ENCODE measurements around the gene WTIP.
"Not testable (repeated sequence)": the region's sequence is repeated elsewhere in the genome, so short reads cannot be mapped to it uniquely, and the experiment has no call there.

The WTIP gene

GRCh38 chr19:34478496-34478895 is 3.1 kb upstream of the WTIP start:
- not testable (repeated sequence) for DNase-seq (ENCODE audit: low read depth in 3 of 3, low spot score in 1 of 3)

- no peak for DNase-seq (ENCODE audit: low read depth in 3 of 3, low spot score in 1 of 3)
Observed at GRCh38 chr19:34479396-34479795, 2.2 kb upstream of the WTIP start.

- no peak for DNase-seq (ENCODE audit: low read depth in 3 of 3, low spot score in 1 of 3)
Observed at GRCh38 chr19:34480491-34480890, 1.1 kb upstream of the WTIP start.

- DNase-seq (ENCODE audit: low read depth in 3 of 3, low spot score in 1 of 3), result no peak
Observed at GRCh38 chr19:34481861-34482379, 362 bp downstream of the WTIP start.

GRCh38 chr19:34482380-34483250 is 1.1 kb downstream of the WTIP start:
- DNase-seq (ENCODE audit: low read depth in 3 of 3, low spot score in 1 of 3), result no peak

- no peak for DNase-seq (ENCODE audit: low read depth in 3 of 3, low spot score in 1 of 3)
Observed at GRCh38 chr19:34484328-34484727, 2.8 kb downstream of the WTIP start.

GRCh38 chr19:34485831-34486230 is 4.3 kb downstream of the WTIP start:
- DNase-seq (ENCODE audit: low read depth in 3 of 3, low spot score in 1 of 3), result no peak

GRCh38 chr19:34487651-34488051 is 6.1 kb downstream of the WTIP start:
- no peak for DNase-seq (ENCODE audit: low read depth in 3 of 3, low spot score in 1 of 3)

- DNase-seq (ENCODE audit: low read depth in 3 of 3, low spot score in 1 of 3), result no peak
Observed at GRCh38 chr19:34489175-34489574, 7.6 kb downstream of the WTIP start.

GRCh38 chr19:34490141-34490766 is 8.7 kb downstream of the WTIP start:
- no peak for DNase-seq (ENCODE audit: low read depth in 3 of 3, low spot score in 1 of 3)

GRCh38 chr19:34493038-34493648 is 11.6 kb downstream of the WTIP start:
- no peak for DNase-seq (ENCODE audit: low read depth in 3 of 3, low spot score in 1 of 3)

- DNase-seq (ENCODE audit: low read depth in 3 of 3, low spot score in 1 of 3), result no peak
Observed at GRCh38 chr19:34493649-34494044, 12.1 kb downstream of the WTIP start.

GRCh38 chr19:34494601-34495000 is 13.0 kb downstream of the WTIP start:
- DNase-seq (ENCODE audit: low read depth in 3 of 3, low spot score in 1 of 3), result no peak

- DNase-seq (ENCODE audit: low read depth in 3 of 3, low spot score in 1 of 3), result no peak
Observed at GRCh38 chr19:34495416-34495815, 13.9 kb downstream of the WTIP start.

GRCh38 chr19:34497112-34497805 is 15.7 kb downstream of the WTIP start:
- no peak for DNase-seq (ENCODE audit: low read depth in 3 of 3, low spot score in 1 of 3)

GRCh38 chr19:34499155-34499834 is 17.7 kb downstream of the WTIP start:
- no peak for DNase-seq (ENCODE audit: low read depth in 3 of 3, low spot score in 1 of 3)

- DNase-seq (ENCODE audit: low read depth in 3 of 3, low spot score in 1 of 3), result no peak
Observed at GRCh38 chr19:34500656-34501120, 19.1 kb downstream of the WTIP start.

GRCh38 chr19:34501339-34502320 is 20.1 kb downstream of the WTIP start:
- DNase-seq (ENCODE audit: low read depth in 3 of 3, low spot score in 1 of 3), result peak; percentile 38 to 84 (median 66)
